ENCODE measurements around the gene ADAM30.

GRCh38 chr1:119926553-119926952 lies 30.2 kb upstream of the ADAM30 start:
- no peak for TF ChIP-seq CTCF (conservative IDR thresholded peaks at IDR 0.05)
- no peak for TF ChIP-seq ZFX (IDR thresholded peaks at IDR 0.05)
